ENCODE results near the gene PRPF40B.

The PRPF40B gene

GRCh38 chr12:49583366-49584094 is 39.8 kb upstream of the PRPF40B start:
- TF ChIP-seq CTCF (IDR thresholded peaks at IDR 0.05; ENCODE audit: low read length, missing control alignments) = no peak
- no peak overlapping the region for H3K4me3 ChIP-seq (replicated peaks; ENCODE audit: low read depth, low read length)
- peak; percentile 63 for DNase-seq (ENCODE audit: low read depth)

- TF ChIP-seq CTCF (IDR thresholded peaks at IDR 0.05; ENCODE audit: low read length, missing control alignments) = no peak
- DNase-seq (ENCODE audit: low read depth) = no peak
- H3K4me3 ChIP-seq (replicated peaks; ENCODE audit: low read depth, low read length) = no peak overlapping the region
Observed at GRCh38 chr12:49584591-49584990, 38.8 kb upstream of the PRPF40B start.

GRCh38 chr12:49585477-49586459 is 37.6 kb upstream of the PRPF40B start:
- H3K4me3 ChIP-seq (replicated peaks; ENCODE audit: low read depth, low read length) = no peak overlapping the region
- DNase-seq (ENCODE audit: low read depth) = no peak
- TF ChIP-seq CTCF (IDR thresholded peaks at IDR 0.05; ENCODE audit: low read length, missing control alignments) = no peak

- no peak overlapping the region for H3K4me3 ChIP-seq (replicated peaks; ENCODE audit: low read depth, low read length)
- no peak for DNase-seq (ENCODE audit: low read depth)
- TF ChIP-seq CTCF (IDR thresholded peaks at IDR 0.05; ENCODE audit: low read length, missing control alignments) = no peak
Observed at GRCh38 chr12:49587174-49587908, 36.0 kb upstream of the PRPF40B start.

- H3K4me3 ChIP-seq (replicated peaks; ENCODE audit: low read depth, low read length) = no peak overlapping the region
- DNase-seq (ENCODE audit: low read depth) = no peak
- TF ChIP-seq CTCF (IDR thresholded peaks at IDR 0.05; ENCODE audit: low read length, missing control alignments) = no peak
Observed at GRCh38 chr12:49588281-49588680, 35.1 kb upstream of the PRPF40B start.

GRCh38 chr12:49588721-49589516 is 34.4 kb upstream of the PRPF40B start:
- DNase-seq (ENCODE audit: low read depth) = no peak
- TF ChIP-seq CTCF (IDR thresholded peaks at IDR 0.05; ENCODE audit: low read length, missing control alignments) = no peak
- no peak overlapping the region for H3K4me3 ChIP-seq (replicated peaks; ENCODE audit: low read depth, low read length)

All from fibroblast of pulmonary artery (primary cell).